Measurements from ENCODE around the gene CSRP1.

Gene CSRP1

DNA sequence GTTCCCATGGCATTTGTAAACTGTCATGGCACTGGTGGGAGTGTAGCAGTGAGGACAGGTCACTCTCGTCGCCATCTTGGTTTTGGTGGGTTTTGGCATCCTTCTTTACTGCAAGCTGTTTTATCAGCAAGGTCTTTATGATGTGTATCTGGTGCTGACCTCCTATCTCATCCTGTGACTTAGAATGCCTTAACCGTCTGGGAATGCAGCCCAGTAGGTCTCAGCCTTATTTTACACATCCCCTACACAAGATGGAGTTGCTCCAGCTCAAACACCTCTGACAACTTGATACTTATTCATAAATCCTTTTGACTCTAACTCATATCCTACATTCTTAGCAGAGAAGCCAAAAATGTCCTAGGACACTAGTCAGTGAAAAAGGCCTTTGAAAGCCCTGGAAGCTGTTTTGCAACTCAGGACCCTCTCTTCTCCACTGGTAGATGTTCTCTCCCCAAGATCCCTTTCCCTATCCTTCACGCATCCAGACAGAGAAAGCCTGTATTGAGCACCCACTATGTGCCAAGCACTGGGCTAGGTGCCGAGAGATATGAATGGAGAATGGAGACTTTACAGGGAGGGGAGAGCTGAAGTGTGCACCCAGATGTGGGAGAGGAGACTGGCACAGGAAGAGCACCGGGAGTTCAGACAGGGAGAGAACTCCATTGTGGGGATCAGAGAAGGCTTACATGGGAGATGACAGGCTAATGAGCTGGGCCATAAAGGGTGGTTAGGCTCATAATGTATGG lies 6.7 kb upstream of the CSRP1 start:
- DNase-seq (ENCODE audit: low read depth): no peak

DNA sequence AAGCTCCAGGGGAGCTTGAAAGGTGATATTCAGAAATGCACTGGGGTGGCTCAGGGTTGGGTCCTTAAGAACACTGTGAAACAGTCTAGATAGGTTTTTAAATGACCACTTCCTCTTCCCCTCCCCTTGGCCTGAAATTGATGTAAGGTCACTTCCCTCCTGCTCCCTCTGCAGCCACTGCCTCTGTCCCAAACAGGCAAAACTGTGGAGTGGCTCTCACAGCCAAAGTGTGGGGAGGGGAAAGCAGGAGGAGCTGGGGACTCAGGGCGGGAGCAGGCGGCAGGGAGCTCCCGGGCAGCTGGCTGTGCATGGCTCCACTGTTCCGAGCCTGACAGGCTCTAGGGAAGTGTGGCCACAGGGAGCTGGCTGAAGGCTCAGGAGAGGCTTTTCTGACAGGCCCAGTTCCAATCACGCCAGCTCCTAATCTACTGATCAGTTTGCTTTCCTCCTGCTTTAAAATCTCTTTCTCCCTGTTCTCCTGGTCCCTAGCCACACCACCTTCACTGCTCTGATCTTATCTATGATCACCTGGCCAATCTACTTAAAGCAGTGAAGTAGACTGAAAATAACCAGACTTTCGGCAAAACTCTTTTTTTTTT lies 5.1 kb upstream of the CSRP1 start:
- DNase-seq (ENCODE audit: low read depth): no peak

- DNase-seq (ENCODE audit: low read depth): no peak
Measured at GRCh38 chr1:201511396-201511940, 4.5 kb upstream of the CSRP1 start.

DNA sequence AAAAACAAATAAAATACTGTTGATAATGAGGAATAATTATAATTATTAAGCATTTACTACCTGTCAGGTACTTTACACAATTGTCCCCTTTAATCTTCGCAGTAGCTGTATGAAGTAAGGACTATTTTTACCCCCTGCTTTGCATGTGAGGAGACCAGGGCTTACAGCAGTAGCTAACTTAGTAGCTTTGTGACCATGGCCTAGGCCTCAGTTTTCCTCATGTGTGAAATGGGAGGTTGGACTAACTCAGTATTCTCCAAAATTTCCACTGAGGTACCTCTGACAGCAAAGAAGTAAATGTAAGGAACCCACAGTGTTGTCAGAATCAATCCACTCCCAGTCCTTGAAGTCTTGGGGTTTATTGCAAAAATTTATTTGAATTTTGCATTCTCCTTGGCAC lies 3.8 kb upstream of the CSRP1 start:
- no peak for DNase-seq (ENCODE audit: low read depth)

DNA sequence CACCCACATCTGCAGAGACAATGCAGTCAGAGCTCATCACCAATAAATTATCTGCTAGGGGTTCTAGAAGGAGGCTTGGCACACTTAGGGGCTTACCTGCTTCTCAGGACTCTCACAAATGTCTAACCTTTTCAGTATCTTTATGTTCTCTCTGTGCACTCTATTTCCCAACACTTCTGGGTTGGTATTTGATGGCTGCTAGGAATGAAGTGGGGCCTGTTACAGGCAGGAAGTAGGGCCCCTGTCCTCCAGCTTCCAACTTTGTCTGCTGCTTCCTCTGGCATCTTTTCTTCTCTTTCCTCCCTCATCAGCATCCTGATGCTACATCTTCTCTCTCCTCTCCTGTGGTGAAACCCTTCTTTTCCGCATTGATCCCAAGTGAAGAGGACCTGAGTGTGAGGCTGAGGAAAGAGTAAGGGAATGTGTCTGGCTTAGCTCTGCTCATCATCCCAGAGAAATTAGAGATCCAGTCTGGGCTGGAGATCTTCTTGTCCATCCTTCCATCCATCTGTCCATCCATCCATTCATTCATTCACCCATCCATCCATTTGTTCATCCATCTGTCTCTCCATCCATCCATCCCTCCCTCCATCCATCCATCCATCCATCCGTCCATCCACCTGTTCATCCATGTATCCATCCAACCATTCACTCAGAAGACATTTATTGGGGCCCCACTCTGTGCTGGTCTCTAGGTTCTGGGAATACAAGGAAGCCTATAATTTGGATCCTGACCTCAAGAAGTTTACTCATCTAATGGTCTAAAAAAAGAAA lies 2.9 kb upstream of the CSRP1 start:
- DNase-seq (ENCODE audit: low read depth): no peak

GRCh38 chr1:201508809-201509208 lies 1.9 kb upstream of the CSRP1 start:
- DNase-seq (ENCODE audit: low read depth): no peak

DNA sequence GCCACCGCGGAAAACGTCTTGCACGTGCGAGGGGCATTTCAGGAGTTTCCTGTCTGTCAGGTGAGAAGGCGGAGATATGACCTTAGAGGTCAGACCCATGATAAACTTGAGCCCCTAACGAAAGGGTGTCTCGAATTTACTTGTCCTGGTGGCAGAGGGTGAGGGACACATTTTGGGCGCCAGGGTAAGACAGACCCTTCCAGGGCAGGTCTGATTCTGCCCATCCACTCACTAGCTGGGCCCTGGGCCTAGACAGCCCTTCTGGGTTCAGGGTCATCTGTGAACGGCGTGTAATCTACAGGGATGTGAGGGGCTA lies 395 bp upstream of the CSRP1 start:
- no peak for DNase-seq (ENCODE audit: low read depth)

DNA sequence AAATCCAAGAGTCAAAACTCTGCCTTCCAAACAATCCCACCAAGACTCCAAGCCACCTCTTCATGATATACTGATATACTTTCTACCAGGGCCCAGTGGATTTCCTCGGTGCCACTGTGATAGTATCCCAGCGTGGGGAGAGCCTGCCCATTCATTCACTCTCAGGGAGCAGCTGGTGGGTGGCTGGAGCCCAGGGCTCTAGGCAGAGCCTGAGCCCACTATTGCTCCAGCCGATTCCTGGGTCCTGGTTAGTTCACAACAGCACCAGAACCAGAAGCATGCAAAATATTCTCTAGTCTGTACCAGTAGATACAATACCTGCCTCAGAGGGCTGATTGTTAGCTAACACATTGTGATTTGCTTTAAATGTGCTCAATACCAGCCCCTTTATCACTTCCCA lies 831 bp downstream of the CSRP1 start:
- DNase-seq (ENCODE audit: low read depth): no peak

DNA sequence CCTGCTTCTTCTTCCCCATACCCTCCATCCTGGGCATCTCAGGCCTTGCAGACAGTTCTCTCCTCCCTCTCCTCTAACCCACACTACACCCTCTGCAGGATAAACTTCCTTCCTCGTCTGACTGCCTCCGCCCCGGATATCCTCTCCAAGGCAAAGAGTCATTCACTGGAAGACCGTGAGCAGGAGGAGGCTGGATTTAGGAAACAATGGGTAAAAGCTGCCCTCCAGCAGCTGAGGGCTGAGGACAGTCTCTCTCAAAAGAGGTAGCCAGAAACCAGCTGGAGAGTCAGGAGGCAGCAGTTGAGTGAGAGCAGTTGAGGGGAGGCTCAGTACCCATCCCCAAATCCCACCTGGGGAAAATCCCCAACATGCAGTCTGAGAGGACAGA lies 1.4 kb downstream of the CSRP1 start:
- DNase-seq (ENCODE audit: low read depth): no peak

DNA sequence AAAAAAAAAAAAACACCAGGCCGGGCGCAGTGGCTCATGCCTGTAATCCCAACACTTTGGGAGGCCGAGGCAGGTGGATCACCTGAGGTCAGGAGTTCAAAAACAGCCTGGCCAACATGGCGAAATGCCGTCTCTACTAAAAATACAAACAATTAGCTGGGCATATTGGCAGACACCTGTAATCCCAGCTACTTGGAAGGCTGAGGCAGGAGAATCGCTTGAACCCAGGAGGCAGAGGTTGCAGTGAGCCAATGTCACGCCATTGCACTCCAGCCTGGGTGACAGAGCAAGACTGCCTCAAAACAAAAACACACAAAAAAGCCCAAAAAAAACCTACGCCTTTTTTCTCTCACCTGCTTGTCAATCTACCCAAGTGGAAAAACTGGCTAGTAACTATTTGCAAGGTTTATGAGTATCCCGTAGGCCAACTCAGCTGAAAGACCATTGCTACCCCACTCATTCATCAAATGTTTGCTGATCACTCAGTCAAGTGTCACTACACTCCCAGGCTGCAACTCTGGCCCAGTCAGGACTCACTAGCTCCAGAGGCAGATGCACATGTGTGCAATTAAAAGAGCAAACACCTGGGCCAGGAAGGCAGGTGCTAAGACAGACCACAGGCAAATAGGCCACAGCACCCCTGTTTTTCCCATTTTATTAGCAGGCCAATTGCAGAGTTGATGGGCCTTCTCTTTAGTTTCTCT lies 2.0 kb downstream of the CSRP1 start:
- DNase-seq (ENCODE audit: low read depth): no peak

DNA sequence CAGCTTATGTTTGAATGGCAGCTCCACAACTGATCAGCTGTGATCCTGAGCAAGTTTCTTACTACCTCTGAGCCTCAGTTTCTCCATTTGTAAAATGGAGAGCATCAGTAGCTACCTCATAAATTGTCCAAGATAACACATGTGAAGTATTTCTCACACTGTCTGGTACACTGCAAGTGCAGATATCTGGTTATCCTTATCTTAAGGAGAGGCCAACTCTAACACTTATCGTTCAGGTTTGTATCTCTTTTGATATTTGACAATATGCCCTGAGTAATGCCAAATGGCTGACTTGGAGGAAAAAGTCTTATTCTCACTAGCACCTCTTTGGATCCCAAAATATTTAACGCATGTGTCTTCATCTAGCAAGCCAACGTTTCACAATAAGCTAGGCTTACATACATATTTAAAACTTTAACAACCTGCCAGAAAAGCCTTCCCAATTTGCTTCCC lies 2.7 kb downstream of the CSRP1 start:
- no peak for DNase-seq (ENCODE audit: low read depth)

GRCh38 chr1:201503397-201504176 lies 3.3 kb downstream of the CSRP1 start:
- DNase-seq (ENCODE audit: low read depth): peak; percentile 97

DNA sequence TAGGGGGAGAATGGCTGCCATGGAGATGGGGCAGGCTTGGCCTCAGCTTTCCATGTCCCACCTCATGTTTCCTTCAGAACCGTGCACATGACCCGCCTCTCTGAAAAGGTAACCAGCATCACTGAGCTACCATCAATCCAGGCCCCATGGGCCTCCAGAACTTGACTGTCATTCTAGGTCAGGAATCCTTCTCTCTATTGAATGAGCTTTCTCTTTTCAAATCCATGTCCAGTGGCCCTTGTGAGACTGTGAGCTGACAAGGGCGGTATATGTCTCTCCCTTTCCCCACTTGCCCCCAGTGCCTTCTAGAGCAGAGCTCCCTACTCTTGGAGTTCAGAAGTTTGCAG lies 4.4 kb downstream of the CSRP1 start:
- DNase-seq (ENCODE audit: low read depth): no peak

GRCh38 chr1:201501812-201502510 lies 5.0 kb downstream of the CSRP1 start:
- no peak for DNase-seq (ENCODE audit: low read depth)

GRCh38 chr1:201501144-201501543 lies 5.8 kb downstream of the CSRP1 start:
- DNase-seq (ENCODE audit: low read depth): no peak

- no peak for DNase-seq (ENCODE audit: low read depth)
Measured at GRCh38 chr1:201500670-201501120, 6.2 kb downstream of the CSRP1 start.

GRCh38 chr1:201499795-201500669 lies 6.9 kb downstream of the CSRP1 start:
- no peak for DNase-seq (ENCODE audit: low read depth)

GRCh38 chr1:201499191-201499590 lies 7.7 kb downstream of the CSRP1 start:
- no peak for DNase-seq (ENCODE audit: low read depth)

GRCh38 chr1:201498621-201499020 lies 8.3 kb downstream of the CSRP1 start:
- no peak for DNase-seq (ENCODE audit: low read depth)

DNA sequence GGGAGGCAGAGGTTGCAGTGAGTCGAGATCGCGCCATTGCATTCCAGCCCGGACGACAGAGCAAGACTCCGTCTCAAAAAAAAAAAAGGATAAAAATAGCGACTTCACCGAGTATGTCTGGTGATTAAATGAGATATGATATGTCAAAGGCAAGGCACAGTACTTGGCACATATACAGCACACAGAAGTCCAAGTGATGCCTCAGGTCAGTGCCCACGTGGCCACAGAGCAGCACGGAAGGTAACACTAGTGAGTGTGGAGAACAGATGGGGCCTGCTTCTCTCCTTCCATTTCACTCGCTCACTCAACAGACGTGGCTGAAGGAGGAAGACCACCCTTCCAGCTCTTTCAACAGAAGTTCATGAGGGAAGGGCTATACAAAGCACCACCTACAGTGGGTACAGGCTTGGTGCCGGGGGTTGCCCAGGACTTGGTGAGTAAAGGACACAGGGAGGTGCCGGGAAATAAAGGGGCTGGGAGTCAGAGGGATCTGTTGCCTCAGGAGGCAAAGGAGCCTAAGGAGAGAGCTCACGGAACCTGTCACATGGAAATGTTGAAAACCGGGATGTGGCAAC lies 8.9 kb downstream of the CSRP1 start:
- no peak for DNase-seq (ENCODE audit: low read depth)

Data from non-pigmented ciliary epithelial cell (primary cell).